A549 (cell line): ENCODE data around the gene CXCR4. TPM values are rescaled to one million over a fixed set of nuclear protein-coding genes. Genes with fewer than 3 reads are reported as not detected.

Experiments
- ATAC-seq, 2 experiments: fragments of 200-7000 bp in 1 of 2; fragments of >200 bp in 1 of 2; cut with Nextera tagmentation in 1 of 2; cut with Tn5 transposase in 1 of 2; 3 replicates each; pipeline versions ENCODE4 v1.8.0 to v1.9.1; 2018 to 2020; ENCODE audit warnings: mild to moderate bottlenecking in 1 of 2, moderate library complexity in 1 of 2
- CTCF ChIA-PET: fragments of 300-600 bp; sonication (Branson Sonifier 250); formaldehyde crosslinking; extraction: SDS; loops from one replicate; lab custom pipeline; 2021; ENCODE audit warnings: antibody characterized with exemption, inconsistent platforms; lab: Yijun Ruan, JAX
- POLR2A ChIA-PET: fragments of 350-600 bp; formaldehyde crosslinking; extraction: SDS; loops from one replicate; lab custom pipeline; 2021; ENCODE audit warnings: antibody characterized with exemption, inconsistent platforms; lab: Yijun Ruan, JAX
- DNase-seq, 2 experiments: peaks; one replicate each; pipeline versions ENCODE4 v3.0.0 to v3.0.0-alpha.2; 2011 to 2016; ENCODE audit warnings: low read depth in 1 of 2, low spot score in 1 of 2
- FAIRE-seq: peaks from 2 replicates; lab custom pipeline; 2011; peaks lifted over from hg19 to GRCh38; lab: Jason Lieb, UNC
- H3K27ac ChIP-seq, 2 experiments: fragments of >200 bp; sonication (Bioruptor Twin); formaldehyde crosslinking; 3 replicates each; pipeline ENCODE4 v1.5.1; 2016 to 2017
- H3K4me1 ChIP-seq: fragments of >200 bp; sonication (Bioruptor Twin); formaldehyde crosslinking; 3 replicates; pipeline ENCODE4 v1.6.1; 2016
- H3K4me2 ChIP-seq: fragments of >200 bp; sonication (Bioruptor Twin); formaldehyde crosslinking; 3 replicates; pipeline ENCODE4 v1.6.1; 2016
- H3K4me3 ChIP-seq: fragments of >200 bp; sonication (Bioruptor Twin); formaldehyde crosslinking; 3 replicates; pipeline ENCODE4 v1.5.1; 2016
- H3K9me3 ChIP-seq: fragments of >200 bp; sonication (Bioruptor Twin); formaldehyde crosslinking; 3 replicates; pipeline ENCODE4 v1.6.1; 2016
- CBX2 ChIP-seq: fragments of 200-600 bp; sonication (generic); IDR thresholded peaks from 2 replicates; pipeline ENCODE4 v1.6.1; 2016; ENCODE audit warnings: low read depth, mild to moderate bottlenecking, borderline replicate concordance
- CBX8 ChIP-seq: fragments of 200-600 bp; sonication (generic); IDR thresholded peaks from 2 replicates; pipeline ENCODE4 v1.6.1; 2016
- CHD4 ChIP-seq: fragments of 200-600 bp; sonication (generic); IDR thresholded peaks from 2 replicates; pipeline ENCODE4 v1.6.1; 2016; ENCODE audit warnings: antibody characterized with exemption, mild to moderate bottlenecking, borderline replicate concordance
- EHF ChIP-seq: fragments of 250-450 bp; sonication (Bioruptor Pico); IDR thresholded peaks from 2 replicates; pipeline ENCODE4 v1.5.0; 2020; ENCODE audit warnings: mild to moderate bottlenecking
- EHMT2 ChIP-seq: fragments of 200-600 bp; sonication (generic); IDR thresholded peaks from 2 replicates; pipeline ENCODE4 v1.6.1; 2016; ENCODE audit warnings: antibody characterized with exemption, low read depth, mild to moderate bottlenecking, moderate library complexity
- HDAC2 ChIP-seq: fragments of 200-600 bp; sonication (generic); IDR thresholded peaks from 2 replicates; pipeline ENCODE4 v1.6.1; 2016
- HEYL ChIP-seq: fragments of 250-450 bp; sonication (Bioruptor Pico); IDR thresholded peaks from 2 replicates; pipeline ENCODE4 v1.8.0; 2021; ENCODE audit warnings: mild to moderate bottlenecking, moderate library complexity
- HOXB13 ChIP-seq: fragments of 250-450 bp; sonication (Bioruptor Pico); IDR thresholded peaks from 2 replicates; pipeline ENCODE4 v1.5.0; 2020; ENCODE audit warnings: low read depth, mild to moderate bottlenecking, moderate library complexity
- JUN ChIP-seq, 2 experiments: fragments of >200 bp; sonication (Bioruptor Twin); formaldehyde crosslinking; IDR thresholded peaks; 2 replicates in 1 of 2; 3 replicates in 1 of 2; pipeline ENCODE4 v1.6.1; 2016 to 2017
- NFE2L2 ChIP-seq: fragments of 150-350 bp; conservative IDR thresholded peaks from 2 replicates; pipeline ENCODE4 v1.6.1; 2014; ENCODE audit warnings: low read length
- NPAS2 ChIP-seq: fragments of 250-450 bp; sonication (Bioruptor Pico); IDR thresholded peaks from 2 replicates; pipeline ENCODE4 v1.8.0; 2022; ENCODE audit warnings: mild to moderate bottlenecking, moderate library complexity, borderline replicate concordance
- PHF8 ChIP-seq: fragments of 200-600 bp; sonication (generic); IDR thresholded peaks from 2 replicates; pipeline ENCODE4 v1.6.1; 2016; ENCODE audit warnings: low read depth, mild to moderate bottlenecking, antibody characterized with exemption, moderate library complexity, borderline replicate concordance
- RCOR1 ChIP-seq: fragments of 150-350 bp; IDR thresholded peaks from 2 replicates; pipeline ENCODE4 v1.6.1; 2014; ENCODE audit warnings: antibody characterized with exemption, low read length, low read depth
- RFX5 ChIP-seq: fragments of 450-650 bp; IDR thresholded peaks from 2 replicates; pipeline ENCODE4 v1.7.1; 2014; ENCODE audit warnings: antibody characterized with exemption, mild to moderate bottlenecking, moderate library complexity
- SMC3 ChIP-seq: fragments of >200 bp; sonication (Bioruptor Twin); formaldehyde crosslinking; IDR thresholded peaks from 3 replicates; pipeline ENCODE4 v1.6.1; 2018; ENCODE audit warnings: inconsistent platforms
- ZFP36 ChIP-seq: fragments of 450-650 bp; IDR thresholded peaks from 2 replicates; pipeline ENCODE4 v1.6.1; 2014; ENCODE audit warnings: borderline replicate concordance; ENCODE audit not compliant: partially characterized antibody
- ZNF302 ChIP-seq: fragments of 250-450 bp; sonication (Bioruptor Pico); IDR thresholded peaks from 2 replicates; pipeline ENCODE4 v1.9.0; 2021; ENCODE audit warnings: inconsistent platforms, mild to moderate bottlenecking, moderate library complexity
- ZSCAN20 ChIP-seq: fragments of 250-450 bp; sonication (Bioruptor Pico); IDR thresholded peaks from 2 replicates; pipeline ENCODE4 v1.8.0; 2022; ENCODE audit warnings: mild to moderate bottlenecking, moderate library complexity
- WGBS: methylation state at CpG from one replicate; pipeline ENCODE4 v1.1.6; 2017; ENCODE audit errors: missing lambda C conversion rate; 5-methylcytosine and 5-hydroxymethylcytosine counted together
- polyA plus RNA-seq, 4 experiments: library from polyadenylated mRNA; depleted of rRNA in 3 of 4; stranded (reverse); fragments of >200 nt; fragmentation: RNase III in 1 of 4; extraction: RNeasy Plus Mini Kit Qiagen cat#74134 plus additional on column Dnase treatment in 1 of 4; gene quantifications; 2 replicates in 3 of 4; 3 replicates in 1 of 4; pipeline ENCODE4 v1.2.3, GENCODE V29; 2011 to 2017
- TF ChIP-seq, protein P1 (sequence below): fragments of >200 bp; sonication (Bioruptor Twin); formaldehyde crosslinking; IDR thresholded peaks from 3 replicates; pipeline ENCODE4 v1.6.1; 2016
- TF ChIP-seq, protein P2 (sequence below): IDR thresholded peaks from 2 replicates; pipeline ENCODE4 v1.6.1; 2012
- TF ChIP-seq, protein P3 (sequence below): fragments of 250-450 bp; sonication (Bioruptor Pico); IDR thresholded peaks from 2 replicates; pipeline ENCODE4 v1.5.0; 2020; ENCODE audit warnings: low read depth, mild to moderate bottlenecking, moderate library complexity
- TF ChIP-seq, protein P4 (sequence below): fragments of 200-600 bp; sonication (generic); IDR thresholded peaks from 2 replicates; pipeline ENCODE4 v1.6.1; 2016; ENCODE audit warnings: antibody characterized with exemption, mild to moderate bottlenecking, moderate library complexity
- TF ChIP-seq, protein P5 (sequence below): fragments of >200 bp; sonication (Bioruptor Twin); formaldehyde crosslinking; IDR thresholded peaks from 2 replicates; pipeline ENCODE4 v1.6.1; 2016
- TF ChIP-seq, protein P6 (sequence below): fragments of 450-650 bp; IDR thresholded peaks from 2 replicates; pipeline ENCODE4 v1.6.1; 2014; ENCODE audit warnings: antibody characterized with exemption

CXCR4 gene
- polyA plus RNA-seq, 2 of the 4 experiments (the other 2 are of a cell fraction): 0.09 to 0.16 TPM

DNA sequence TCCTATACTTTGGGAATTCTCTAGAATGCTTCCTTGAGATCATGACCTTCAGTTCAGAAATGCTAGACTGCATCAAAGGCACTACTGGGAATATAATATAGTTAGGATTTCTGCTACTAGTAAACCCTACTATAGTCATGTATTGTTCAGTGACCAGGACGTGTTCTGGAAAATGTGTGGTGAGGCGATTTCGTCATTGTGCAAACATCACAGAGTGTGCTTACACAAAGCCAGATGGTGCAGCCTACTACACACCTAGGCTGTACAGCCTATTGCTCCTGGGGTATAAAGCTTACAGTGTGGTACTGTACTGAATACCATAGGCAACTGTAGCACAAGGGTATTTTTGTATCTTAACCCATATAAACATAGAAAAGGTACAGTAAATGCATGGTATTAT is 13.0 kb downstream of the CXCR4 start (continued):
- TF ChIP-seq NPAS2 (CRISPR knock-in tag): no peak
- TF ChIP-seq CHD4: no peak
- TF ChIP-seq RFX5: no peak

DNA sequence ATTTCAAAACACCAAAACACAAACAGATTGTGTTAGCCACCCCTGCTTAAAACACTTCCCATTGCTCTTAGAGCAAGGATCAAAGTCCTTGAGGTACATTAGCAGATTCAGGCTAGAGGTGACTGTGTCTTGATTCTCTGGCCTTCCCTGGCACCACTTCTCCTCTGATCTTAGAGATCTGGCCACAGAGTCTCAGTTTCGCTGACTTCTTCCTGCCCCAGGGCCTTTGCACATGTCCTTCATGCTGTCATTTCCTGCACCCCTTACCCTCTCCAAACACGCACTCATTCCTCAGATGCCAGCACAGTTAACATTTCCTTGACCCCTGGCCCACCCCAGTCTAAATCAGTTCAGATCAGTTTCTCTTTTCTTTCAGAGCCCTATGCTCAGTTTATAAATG is 16.9 kb downstream of the CXCR4 start:
- Histone ChIP-seq H3K4me1 (no peaks in the 10 kb centered on the region), H3K4me2 (no peak overlapping the region), H3K27ac (no peak overlapping the region), H3K4me3 (no peak overlapping the region), H3K9me3 (no peaks in the 10 kb centered on the region)
- DNase-seq (no peak), ATAC-seq (no peak), FAIRE-seq (no peak)
- POLR2A ChIA-PET: no interaction called here
- no peak for TF ChIP-seq ZSCAN20
- TF ChIP-seq RFX5: no peak
- TF ChIP-seq, protein P1, sequence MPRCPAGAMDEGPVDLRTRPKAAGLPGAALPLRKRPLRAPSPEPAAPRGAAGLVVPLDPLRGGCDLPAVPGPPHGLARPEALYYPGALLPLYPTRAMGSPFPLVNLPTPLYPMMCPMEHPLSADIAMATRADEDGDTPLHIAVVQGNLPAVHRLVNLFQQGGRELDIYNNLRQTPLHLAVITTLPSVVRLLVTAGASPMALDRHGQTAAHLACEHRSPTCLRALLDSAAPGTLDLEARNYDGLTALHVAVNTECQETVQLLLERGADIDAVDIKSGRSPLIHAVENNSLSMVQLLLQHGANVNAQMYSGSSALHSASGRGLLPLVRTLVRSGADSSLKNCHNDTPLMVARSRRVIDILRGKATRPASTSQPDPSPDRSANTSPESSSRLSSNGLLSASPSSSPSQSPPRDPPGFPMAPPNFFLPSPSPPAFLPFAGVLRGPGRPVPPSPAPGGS: no peak
- no peak for TF ChIP-seq CBX2
- CTCF ChIA-PET: no interaction called here
- WGBS: 63% methylated on average over 2 of the region's 2 CpGs

DNA sequence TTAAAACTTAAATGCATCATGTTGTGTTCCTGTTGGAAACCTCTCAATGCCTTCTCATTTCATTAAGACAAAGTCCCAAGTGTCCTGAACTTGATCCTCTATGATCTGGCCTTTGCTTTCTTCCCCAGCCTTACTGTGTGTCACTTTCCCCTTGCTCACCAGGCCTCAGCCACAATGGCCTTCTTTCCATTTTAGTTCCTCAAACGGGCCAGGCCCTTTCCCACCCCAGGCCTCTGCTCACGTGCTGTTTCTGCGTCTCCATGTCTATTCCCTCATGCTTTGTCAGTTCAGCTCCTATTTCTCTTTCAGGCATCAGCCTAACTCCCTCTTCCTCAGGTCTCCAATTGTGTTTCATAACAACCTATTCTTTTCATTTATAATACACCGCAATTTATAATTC is 19.5 kb downstream of the CXCR4 start:
- H3K27ac ChIP-seq: no peak overlapping the region
- no peaks in the 10 kb centered on the region for H3K4me1 ChIP-seq
- H3K9me3 ChIP-seq: no peaks in the 10 kb centered on the region
- no peak for ATAC-seq
- H3K4me3 ChIP-seq: no peak overlapping the region
- no peak for FAIRE-seq
- no peak for DNase-seq
- WGBS: 85% methylated on average over 4 of the region's 4 CpGs
- H3K4me2 ChIP-seq: no peak overlapping the region
- TF ChIP-seq ZNF302 (CRISPR knock-in tag) (no peak), SMC3 (no peak), RCOR1 (no peak), PHF8 (no peak), CBX8 (no peak), ZFP36 (no peak), EHMT2 (no peak), HOXB13 (CRISPR knock-in tag) (no peak), HDAC2 (no peak), NFE2L2 (no peak), EHF (CRISPR knock-in tag) (no peak), HEYL (CRISPR knock-in tag) (no peak), JUN (IDR thresholded peaks at IDR 0.05) (no peak), CBX2 (no peak)
- TF ChIP-seq, protein P2, sequence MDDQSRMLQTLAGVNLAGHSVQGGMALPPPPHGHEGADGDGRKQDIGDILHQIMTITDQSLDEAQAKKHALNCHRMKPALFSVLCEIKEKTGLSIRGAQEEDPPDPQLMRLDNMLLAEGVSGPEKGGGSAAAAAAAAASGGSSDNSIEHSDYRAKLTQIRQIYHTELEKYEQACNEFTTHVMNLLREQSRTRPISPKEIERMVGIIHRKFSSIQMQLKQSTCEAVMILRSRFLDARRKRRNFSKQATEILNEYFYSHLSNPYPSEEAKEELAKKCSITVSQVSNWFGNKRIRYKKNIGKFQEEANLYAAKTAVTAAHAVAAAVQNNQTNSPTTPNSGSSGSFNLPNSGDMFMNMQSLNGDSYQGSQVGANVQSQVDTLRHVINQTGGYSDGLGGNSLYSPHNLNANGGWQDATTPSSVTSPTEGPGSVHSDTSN: no peak
- TF ChIP-seq, protein P3, sequence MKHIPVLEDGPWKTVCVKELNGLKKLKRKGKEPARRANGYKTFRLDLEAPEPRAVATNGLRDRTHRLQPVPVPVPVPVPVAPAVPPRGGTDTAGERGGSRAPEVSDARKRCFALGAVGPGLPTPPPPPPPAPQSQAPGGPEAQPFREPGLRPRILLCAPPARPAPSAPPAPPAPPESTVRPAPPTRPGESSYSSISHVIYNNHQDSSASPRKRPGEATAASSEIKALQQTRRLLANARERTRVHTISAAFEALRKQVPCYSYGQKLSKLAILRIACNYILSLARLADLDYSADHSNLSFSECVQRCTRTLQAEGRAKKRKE: no peak
- TF ChIP-seq, protein P4, sequence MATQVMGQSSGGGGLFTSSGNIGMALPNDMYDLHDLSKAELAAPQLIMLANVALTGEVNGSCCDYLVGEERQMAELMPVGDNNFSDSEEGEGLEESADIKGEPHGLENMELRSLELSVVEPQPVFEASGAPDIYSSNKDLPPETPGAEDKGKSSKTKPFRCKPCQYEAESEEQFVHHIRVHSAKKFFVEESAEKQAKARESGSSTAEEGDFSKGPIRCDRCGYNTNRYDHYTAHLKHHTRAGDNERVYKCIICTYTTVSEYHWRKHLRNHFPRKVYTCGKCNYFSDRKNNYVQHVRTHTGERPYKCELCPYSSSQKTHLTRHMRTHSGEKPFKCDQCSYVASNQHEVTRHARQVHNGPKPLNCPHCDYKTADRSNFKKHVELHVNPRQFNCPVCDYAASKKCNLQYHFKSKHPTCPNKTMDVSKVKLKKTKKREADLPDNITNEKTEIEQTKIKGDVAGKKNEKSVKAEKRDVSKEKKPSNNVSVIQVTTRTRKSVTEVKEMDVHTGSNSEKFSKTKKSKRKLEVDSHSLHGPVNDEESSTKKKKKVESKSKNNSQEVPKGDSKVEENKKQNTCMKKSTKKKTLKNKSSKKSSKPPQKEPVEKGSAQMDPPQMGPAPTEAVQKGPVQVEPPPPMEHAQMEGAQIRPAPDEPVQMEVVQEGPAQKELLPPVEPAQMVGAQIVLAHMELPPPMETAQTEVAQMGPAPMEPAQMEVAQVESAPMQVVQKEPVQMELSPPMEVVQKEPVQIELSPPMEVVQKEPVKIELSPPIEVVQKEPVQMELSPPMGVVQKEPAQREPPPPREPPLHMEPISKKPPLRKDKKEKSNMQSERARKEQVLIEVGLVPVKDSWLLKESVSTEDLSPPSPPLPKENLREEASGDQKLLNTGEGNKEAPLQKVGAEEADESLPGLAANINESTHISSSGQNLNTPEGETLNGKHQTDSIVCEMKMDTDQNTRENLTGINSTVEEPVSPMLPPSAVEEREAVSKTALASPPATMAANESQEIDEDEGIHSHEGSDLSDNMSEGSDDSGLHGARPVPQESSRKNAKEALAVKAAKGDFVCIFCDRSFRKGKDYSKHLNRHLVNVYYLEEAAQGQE: no peak
- TF ChIP-seq, protein P5, sequence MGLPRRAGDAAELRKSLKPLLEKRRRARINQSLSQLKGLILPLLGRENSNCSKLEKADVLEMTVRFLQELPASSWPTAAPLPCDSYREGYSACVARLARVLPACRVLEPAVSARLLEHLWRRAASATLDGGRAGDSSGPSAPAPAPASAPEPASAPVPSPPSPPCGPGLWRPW: no peak
- TF ChIP-seq, protein P6, sequence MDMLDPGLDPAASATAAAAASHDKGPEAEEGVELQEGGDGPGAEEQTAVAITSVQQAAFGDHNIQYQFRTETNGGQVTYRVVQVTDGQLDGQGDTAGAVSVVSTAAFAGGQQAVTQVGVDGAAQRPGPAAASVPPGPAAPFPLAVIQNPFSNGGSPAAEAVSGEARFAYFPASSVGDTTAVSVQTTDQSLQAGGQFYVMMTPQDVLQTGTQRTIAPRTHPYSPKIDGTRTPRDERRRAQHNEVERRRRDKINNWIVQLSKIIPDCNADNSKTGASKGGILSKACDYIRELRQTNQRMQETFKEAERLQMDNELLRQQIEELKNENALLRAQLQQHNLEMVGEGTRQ: no peak
- CTCF ChIA-PET: no interaction called here
- POLR2A ChIA-PET: no interaction called here
